DND-41 (cell line): ENCODE measurements around the gene AFG3L2.

Experiments
- ATAC-seq: fragments of 200-7000 bp; cut with Tn5 transposase; 3 replicates; pipeline ENCODE4 v1.9.1; 2021; ENCODE audit warnings: low read depth; ENCODE audit not compliant: insufficient read depth
- DNase-seq: peaks from one replicate; pipeline ENCODE4 v3.0.0-alpha.2; 2020
- H2AFZ ChIP-seq: 2 replicates; pipeline ENCODE4 v1.6.0; 2012; ENCODE audit warnings: low read depth, low read length
- H3K27ac ChIP-seq: 2 replicates; pipeline ENCODE4 v1.5.1; 2012; ENCODE audit warnings: low read length, inconsistent platforms
- H3K27me3 ChIP-seq: fragments of 200-600 bp; sonication (generic); 2 replicates; pipeline ENCODE4 v1.6.0; 2012; ENCODE audit warnings: low read length, mild to moderate bottlenecking, inconsistent platforms; ENCODE audit not compliant: insufficient read depth, poor library complexity
- H3K36me3 ChIP-seq: 2 replicates; pipeline ENCODE4 v1.5.1; 2012; ENCODE audit warnings: low read length, inconsistent platforms; ENCODE audit not compliant: insufficient read depth
- H3K4me1 ChIP-seq: 2 replicates; pipeline ENCODE4 v1.5.1; 2012; ENCODE audit warnings: mild to moderate bottlenecking, low read length; ENCODE audit not compliant: insufficient read depth
- H3K4me2 ChIP-seq: 2 replicates; pipeline ENCODE4 v1.6.0; 2012; ENCODE audit warnings: mild to moderate bottlenecking, moderate library complexity, low read length, inconsistent platforms; ENCODE audit not compliant: insufficient read depth
- H3K4me3 ChIP-seq, 2 experiments: fragments of 200-600 bp in 1 of 2; shearing (Covaris generic) in 1 of 2; 2 replicates each; pipeline ENCODE4 v1.5.1; 2012 to 2016; ENCODE audit warnings: inconsistent platforms in 2 of 2, low read length in 2 of 2, mild to moderate bottlenecking in 2 of 2, low read depth in 1 of 2, moderate library complexity in 1 of 2
- H3K79me2 ChIP-seq: 2 replicates; pipeline ENCODE4 v1.6.0; 2012; ENCODE audit warnings: low read length, inconsistent platforms; ENCODE audit not compliant: insufficient read depth
- H3K9ac ChIP-seq: 2 replicates; pipeline ENCODE4 v1.6.0; 2012; ENCODE audit warnings: low read depth, mild to moderate bottlenecking, inconsistent platforms, low read length, moderate library complexity
- H3K9me3 ChIP-seq: 2 replicates; pipeline ENCODE4 v1.5.1; 2012; ENCODE audit warnings: low read length, moderate library complexity, mild to moderate bottlenecking, inconsistent platforms; ENCODE audit not compliant: insufficient read depth, severe bottlenecking
- H4K20me1 ChIP-seq: 2 replicates; pipeline ENCODE4 v1.6.0; 2012; ENCODE audit warnings: low read length; ENCODE audit not compliant: insufficient read depth
- CTCF ChIP-seq: IDR thresholded peaks from 2 replicates; pipeline ENCODE4 v1.5.1; 2012; ENCODE audit warnings: borderline replicate concordance, low read length, moderate library complexity, mild to moderate bottlenecking; ENCODE audit not compliant: poor library complexity, severe bottlenecking; ENCODE audit errors: extremely low read depth
- EZH2 ChIP-seq: IDR thresholded peaks from 3 replicates; pipeline ENCODE4 v1.6.1; 2012; ENCODE audit warnings: borderline replicate concordance, low read depth, mild to moderate bottlenecking, moderate library complexity, low read length, inconsistent platforms; ENCODE audit not compliant: severe bottlenecking

The AFG3L2 gene

GRCh38 chr18:12309683-12310198 is 67.3 kb downstream of the AFG3L2 start:
- Histone ChIP-seq H3K36me3 (no peaks in the 10 kb centered on the region), H3K27ac (no peak overlapping the region), H2AFZ (no peak overlapping the region), H3K9ac (no peak overlapping the region), H3K4me1 (no peaks in the 10 kb centered on the region), H3K27me3 (peaks cover 3% of the 10 kb centered on the region), H3K9me3 (peaks cover 9% of the 10 kb centered on the region), H3K4me3 (no peak overlapping the region), H3K79me2 (no peaks in the 10 kb centered on the region), H4K20me1 (no peaks in the 10 kb centered on the region), H3K4me2 (no peak overlapping the region)
- TF ChIP-seq CTCF (no peak), EZH2 (no peak)
- no peak for ATAC-seq
- DNase-seq = no peak

- no peak for ATAC-seq
- H4K20me1 ChIP-seq = no peaks in the 10 kb centered on the region
- TF ChIP-seq EZH2 = no peak
- TF ChIP-seq CTCF = no peak
Observed at GRCh38 chr18:12308386-12309100, 68.5 kb downstream of the AFG3L2 start.

GRCh38 chr18:12307701-12308385 is 69.2 kb downstream of the AFG3L2 start, which contains the start of gene TUBB6:
TUBB6 (plus strand) TSS chr18:12308241; CDS start chr18:12308293, 52 bp downstream.
- TF ChIP-seq EZH2 (no peak), CTCF (no peak)
- Histone ChIP-seq H3K9ac (no peak within 1 kb of the TSS), H4K20me1 (no peaks in the 10 kb centered on the region), H2AFZ (no peak within 1 kb of the TSS), H3K27me3 (no peaks in the 10 kb centered on the region), H3K4me3 (no peak within 1 kb of the TSS), H3K4me1 (no peaks in the 10 kb centered on the region), H3K27ac (no peak within 1 kb of the TSS), H3K79me2 (no peaks in the 10 kb centered on the region), H3K4me2 (no peak within 1 kb of the TSS), H3K36me3 (no peaks in the 10 kb centered on the region), H3K9me3 (peaks cover 9% of the 10 kb centered on the region)
- DNase-seq (no peak), ATAC-seq (no peak)

More at GRCh38 chr18:12308386-12309100, 68.5 kb downstream of the AFG3L2 start:
- Histone ChIP-seq H3K27me3 (no peaks in the 10 kb centered on the region), H3K4me2 (no peak overlapping the region), H3K9me3 (peaks cover 9% of the 10 kb centered on the region), H3K4me1 (no peaks in the 10 kb centered on the region), H3K36me3 (no peaks in the 10 kb centered on the region), H3K9ac (no peak overlapping the region), H2AFZ (no peak overlapping the region), H3K27ac (no peak overlapping the region), H3K4me3 (no peak overlapping the region), H3K79me2 (no peaks in the 10 kb centered on the region)
- DNase-seq = no peak
